ENCODE measurements around the gene TSC22D3.
A peak's percentile ranks its signal among the peaks of the same experiment; 100 is the strongest.

TSC22D3 gene

GRCh38 chrX:107758231-107758766 is 17.3 kb downstream of the TSC22D3 start:
- no peak for DNase-seq

GRCh38 chrX:107755721-107756120 is 19.9 kb downstream of the TSC22D3 start:
- DNase-seq = no peak

- DNase-seq = no peak
Observed at GRCh38 chrX:107753187-107753586, 22.4 kb downstream of the TSC22D3 start.

GRCh38 chrX:107752714-107753113 is 22.9 kb downstream of the TSC22D3 start:
- no peak for DNase-seq

GRCh38 chrX:107752043-107752442 is 23.5 kb downstream of the TSC22D3 start:
- DNase-seq = no peak

- DNase-seq = peak; percentile 68
Observed at GRCh38 chrX:107750861-107751445, 24.6 kb downstream of the TSC22D3 start.

- no peak for DNase-seq
Observed at GRCh38 chrX:107750263-107750662, 25.3 kb downstream of the TSC22D3 start.

GRCh38 chrX:107748506-107748905 is 27.1 kb downstream of the TSC22D3 start:
- no peak for DNase-seq

- DNase-seq = no peak
Observed at GRCh38 chrX:107747596-107748161, 27.9 kb downstream of the TSC22D3 start.

GRCh38 chrX:107744868-107745267 is 30.7 kb downstream of the TSC22D3 start:
- DNase-seq = no peak

- DNase-seq = no peak
Observed at GRCh38 chrX:107743995-107744394, 31.6 kb downstream of the TSC22D3 start.

- no peak for DNase-seq
Observed at GRCh38 chrX:107742700-107743191, 32.8 kb downstream of the TSC22D3 start.

- DNase-seq = no peak
Observed at GRCh38 chrX:107741404-107741790, 34.2 kb downstream of the TSC22D3 start.

- no peak for DNase-seq
Observed at GRCh38 chrX:107739541-107739940, 36.0 kb downstream of the TSC22D3 start.

- no peak for DNase-seq
Observed at GRCh38 chrX:107738768-107739167, 36.8 kb downstream of the TSC22D3 start.

GRCh38 chrX:107738272-107738671 is 37.3 kb downstream of the TSC22D3 start:
- DNase-seq = no peak

GRCh38 chrX:107736781-107737531 is 38.6 kb downstream of the TSC22D3 start:
- no peak for DNase-seq

- DNase-seq = no peak
Observed at GRCh38 chrX:107734646-107735045, 40.9 kb downstream of the TSC22D3 start.

- DNase-seq = no peak
Observed at GRCh38 chrX:107733686-107734085, 41.9 kb downstream of the TSC22D3 start.

- DNase-seq = peak; percentile 70
Observed at GRCh38 chrX:107731831-107732502, 43.6 kb downstream of the TSC22D3 start.

- DNase-seq = no peak
Observed at GRCh38 chrX:107730991-107731766, 44.4 kb downstream of the TSC22D3 start.

GRCh38 chrX:107730298-107730655 is 45.3 kb downstream of the TSC22D3 start:
- no peak for DNase-seq
